GM18867 (cell line): ENCODE measurements around the gene DPAGT1.
"Not testable (repeated sequence)": the region's sequence is repeated elsewhere in the genome, so short reads cannot be mapped to it uniquely, and the experiment has no call there.

Source experiments
- ATAC-seq: cut with Tn5 transposase; IDR thresholded peaks from one replicate; pipeline ENCODE4 v1.9.1; 2021; ENCODE audit warnings: mild to moderate bottlenecking, moderate library complexity; ENCODE audit not compliant: unreplicated experiment

The DPAGT1 gene

DNA sequence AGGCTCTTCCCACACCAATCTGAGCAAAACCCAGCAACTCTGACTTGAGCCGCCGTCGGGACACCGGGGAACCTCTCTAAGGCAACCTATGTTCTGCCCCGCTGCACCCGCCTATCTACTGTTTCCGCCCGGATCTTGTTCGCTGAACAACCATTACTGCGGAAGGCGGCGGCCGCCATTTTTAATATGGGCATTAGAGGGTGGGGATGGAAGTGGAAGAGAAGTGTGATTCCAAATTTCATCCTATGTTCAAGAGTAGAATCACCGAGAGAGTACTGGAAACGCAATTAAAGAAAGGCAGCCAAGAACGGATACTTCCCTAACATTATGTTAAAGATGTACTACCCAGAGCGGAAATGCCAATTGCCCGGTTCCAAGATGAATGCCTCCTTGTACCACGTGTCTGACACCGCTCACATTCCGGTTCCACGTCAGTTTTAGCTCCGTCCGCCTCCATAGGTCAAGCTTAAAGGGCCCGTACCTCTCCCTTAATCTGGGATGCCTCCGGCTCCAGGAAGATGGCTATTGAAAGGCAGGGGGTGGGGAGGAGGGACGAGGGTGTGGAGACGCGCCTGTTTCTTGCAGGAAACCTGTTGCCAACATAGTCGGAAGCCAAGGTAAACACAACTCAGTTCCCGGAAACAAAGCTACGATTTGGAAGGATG lies at the start of gene DPAGT1:
Gene DPAGT1, minus strand, starts transcription at position 95 of the 665 bp plus-strand sequence. CDS start 198 bp downstream, outside the sequence.
- ATAC-seq = peak; percentile 81

DNA sequence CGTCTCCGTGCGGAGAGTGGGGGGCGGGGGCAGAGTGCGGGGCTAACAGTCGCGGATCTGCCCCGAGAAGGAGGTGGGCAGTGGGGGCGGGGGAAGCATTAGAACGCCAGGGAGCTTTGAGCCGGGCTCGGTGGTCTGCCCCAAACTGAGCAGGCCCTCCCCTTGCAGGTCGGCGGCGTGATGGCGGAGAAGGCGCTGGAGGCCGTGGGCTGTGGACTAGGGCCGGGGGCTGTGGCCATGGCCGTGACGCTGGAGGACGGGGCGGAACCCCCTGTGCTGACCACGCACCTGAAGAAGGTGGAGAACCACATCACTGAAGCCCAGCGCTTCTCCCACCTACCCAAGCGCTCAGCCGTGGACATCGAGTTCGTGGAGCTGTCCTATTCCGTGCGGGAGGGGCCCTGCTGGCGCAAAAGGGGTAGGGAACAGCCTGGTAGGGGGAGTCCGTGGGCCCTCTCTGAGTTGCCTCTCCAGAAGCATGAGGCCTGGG lies 48.2 kb upstream of the DPAGT1 start:
- no peak for ATAC-seq

GRCh38 chr11:119149018-119149785 lies 47.5 kb upstream of the DPAGT1 start, which contains the start of gene ABCG4:
TSS of gene ABCG4 (plus strand) at chr11:119149052. CDS start at chr11:119149966, 914 bp downstream.
- ATAC-seq = no peak

DNA sequence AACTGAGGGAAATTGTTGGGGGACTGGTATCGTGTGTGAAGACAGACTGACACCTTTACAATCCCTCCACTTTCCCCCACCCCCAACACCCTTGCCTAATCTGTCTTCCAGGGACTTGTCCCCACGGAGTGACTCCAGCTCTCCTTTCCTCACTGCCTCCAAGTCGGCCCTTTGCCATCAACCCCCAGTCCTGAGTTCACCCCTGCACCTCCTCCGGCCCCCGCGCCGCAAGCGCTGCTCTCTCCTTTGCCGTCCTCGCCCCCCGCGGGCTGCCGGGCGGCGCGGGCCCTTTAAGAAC lies 47.0 kb upstream of the DPAGT1 start:
- ATAC-seq = no peak

GRCh38 chr11:119147604-119148333 lies 46.1 kb upstream of the DPAGT1 start:
- no peak for ATAC-seq

DNA sequence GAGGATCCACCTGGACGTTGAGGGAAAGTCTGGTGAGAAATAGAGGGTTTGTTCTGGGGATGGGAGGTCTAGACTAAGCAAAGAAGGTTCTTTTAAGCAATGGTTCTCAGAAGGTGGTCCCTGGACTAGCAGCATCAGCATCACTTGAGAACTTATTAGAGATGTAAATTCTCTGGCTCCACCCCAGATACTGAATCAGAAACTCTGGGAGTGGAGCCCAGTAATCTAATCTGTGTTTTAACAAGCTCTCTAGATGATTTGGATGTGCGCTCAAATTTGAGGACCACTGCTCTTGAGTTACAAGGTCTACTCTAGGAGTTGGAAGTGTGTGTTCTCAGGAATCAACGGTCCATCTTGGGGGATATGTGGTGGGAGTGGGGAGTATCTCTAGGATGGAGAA lies 43.9 kb upstream of the DPAGT1 start:
- no peak for ATAC-seq

DNA sequence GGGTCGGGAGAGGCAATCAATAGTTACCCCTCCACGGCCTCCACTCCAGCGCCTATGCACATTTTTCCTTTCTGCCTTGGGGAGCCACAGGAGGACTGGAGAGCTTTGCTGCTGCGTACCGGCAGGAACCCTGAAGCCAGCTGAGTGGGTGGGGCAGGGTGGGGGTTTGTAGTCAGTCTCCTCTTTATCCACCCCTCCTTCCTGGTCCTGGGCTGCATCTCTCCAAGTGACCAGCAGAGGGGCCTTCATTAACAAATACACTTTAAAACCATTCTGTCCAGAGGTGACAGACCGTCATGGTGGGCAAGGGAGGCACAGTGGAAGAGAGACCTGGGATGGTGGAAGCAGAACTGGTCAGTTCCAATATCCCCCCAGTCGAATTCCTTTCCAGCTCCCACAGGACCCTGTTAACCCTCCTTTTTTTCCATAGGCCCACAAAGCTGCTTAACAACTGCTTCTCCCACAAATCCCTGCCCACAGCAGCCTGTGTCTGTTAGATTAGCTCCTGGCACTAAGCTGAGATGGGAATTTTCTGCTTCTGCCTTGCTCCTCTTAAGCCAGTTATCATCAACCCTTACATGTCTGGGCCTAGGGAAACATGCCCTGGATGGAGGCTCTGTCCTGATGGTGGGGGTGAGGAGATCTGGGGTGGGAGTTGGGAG lies 43.3 kb upstream of the DPAGT1 start:
- ATAC-seq = no peak

GRCh38 chr11:119139276-119139675 lies 37.6 kb upstream of the DPAGT1 start:
- not testable (repeated sequence) for ATAC-seq

DNA sequence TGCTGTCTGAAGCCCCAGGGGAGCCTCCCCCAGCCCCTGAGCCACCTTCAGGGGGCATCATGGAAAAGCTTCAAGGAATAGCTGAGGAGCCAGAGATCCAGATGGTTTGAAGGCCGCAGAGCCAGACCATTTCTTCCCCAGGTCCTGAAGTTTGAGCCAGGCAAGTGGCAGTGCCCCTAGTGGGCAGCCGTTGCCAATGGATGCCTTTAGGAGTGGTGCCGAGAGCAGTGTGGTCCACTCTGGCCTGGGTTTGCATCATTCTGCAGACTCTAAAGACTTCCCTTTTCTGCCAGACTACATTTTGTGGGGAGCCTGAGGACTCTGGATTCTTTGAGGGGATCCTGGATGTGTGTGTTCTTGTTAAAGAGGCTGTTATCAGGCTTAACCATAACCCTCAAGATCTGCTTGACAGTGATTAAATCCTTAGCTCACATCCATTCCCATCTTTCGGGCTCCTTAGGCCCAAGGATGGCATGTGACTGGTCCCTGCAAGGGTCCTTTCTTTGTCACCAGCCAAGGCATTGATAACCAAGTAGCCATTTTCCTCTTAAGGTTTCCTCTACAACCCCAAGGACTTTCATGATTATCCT lies 32.8 kb upstream of the DPAGT1 start:
- no peak for ATAC-seq

GRCh38 chr11:119130662-119131061 lies 29.0 kb upstream of the DPAGT1 start:
- no peak for ATAC-seq

DNA sequence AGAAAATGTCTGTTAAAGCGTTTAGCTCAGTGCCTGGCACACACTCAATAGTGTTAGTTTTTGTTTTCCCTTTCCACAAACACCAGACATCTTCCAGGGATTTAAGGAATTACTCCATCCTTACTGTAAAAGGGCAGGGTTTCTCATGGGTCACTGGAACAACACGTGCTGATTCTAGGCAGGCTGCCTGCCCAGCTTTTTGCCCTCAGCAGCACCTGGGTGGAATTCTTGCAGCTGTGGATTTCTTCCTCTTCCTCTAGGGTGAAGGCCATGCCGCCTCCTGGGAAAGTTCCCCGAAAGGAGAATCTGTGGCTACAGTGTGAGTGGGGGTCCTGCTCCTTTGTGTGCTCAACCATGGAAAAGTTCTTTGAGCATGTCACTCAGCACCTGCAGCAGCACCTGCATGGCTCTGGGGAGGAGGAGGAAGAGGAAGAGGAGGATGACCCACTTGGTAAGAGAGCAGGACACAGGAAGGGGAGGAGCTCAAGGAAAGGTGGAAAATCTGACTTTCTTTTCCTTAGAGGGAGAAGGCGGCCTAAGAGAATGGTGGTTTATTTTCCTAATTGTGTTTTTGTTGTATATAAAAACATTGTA lies 25.1 kb upstream of the DPAGT1 start:
- ATAC-seq = no peak

GRCh38 chr11:119125821-119126220 lies 24.2 kb upstream of the DPAGT1 start:
- no peak for ATAC-seq

DNA sequence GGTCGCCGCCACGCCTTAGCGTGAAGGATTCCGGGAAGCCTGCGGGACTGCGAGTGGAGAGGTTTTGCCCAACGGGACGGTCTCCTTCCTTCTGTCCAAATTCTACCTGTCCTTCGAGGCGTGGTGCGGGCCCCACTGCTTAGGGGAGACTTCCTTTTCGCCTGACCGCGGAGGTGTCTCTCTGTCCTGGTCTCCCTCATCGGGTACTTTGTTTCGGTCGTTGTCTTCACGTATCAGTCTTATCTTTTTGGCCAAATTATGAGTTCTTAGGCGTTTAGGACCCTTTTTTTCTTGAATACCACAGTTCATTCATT lies 20.1 kb upstream of the DPAGT1 start:
- ATAC-seq = peak; percentile 16

- peak; percentile 95 for ATAC-seq
These were observed 19.6 kb upstream of the DPAGT1 start, which contains the start of gene HINFP for GRCh38 chr11:119121008-119121810. TSS of gene HINFP (plus strand) at chr11:119121580. CDS start at chr11:119126945, 5,365 bp downstream.

- no peak for ATAC-seq
These were observed 19.0 kb upstream of the DPAGT1 start for GRCh38 chr11:119120639-119121007.

DNA sequence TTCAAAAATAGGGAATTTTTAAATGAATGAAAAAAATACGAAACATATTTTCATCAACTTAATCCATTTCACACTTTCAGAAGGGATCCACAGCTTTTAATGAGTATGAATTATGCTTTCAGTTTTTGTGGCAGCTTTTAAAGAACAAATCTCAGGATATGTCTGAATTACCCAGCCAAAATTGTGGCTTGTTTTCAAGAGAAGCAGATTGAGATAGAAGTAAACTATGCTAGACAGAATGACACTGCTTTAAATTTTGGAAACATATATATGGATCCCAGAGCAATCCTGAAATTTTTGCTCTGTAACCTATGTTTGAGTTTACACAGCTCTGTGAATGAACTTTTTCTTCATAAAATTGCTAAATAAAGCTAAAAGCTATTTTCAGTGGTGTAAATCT lies 17.3 kb upstream of the DPAGT1 start:
- ATAC-seq = no peak

- no peak for ATAC-seq
These were observed 16.6 kb upstream of the DPAGT1 start for GRCh38 chr11:119118227-119118626.

DNA sequence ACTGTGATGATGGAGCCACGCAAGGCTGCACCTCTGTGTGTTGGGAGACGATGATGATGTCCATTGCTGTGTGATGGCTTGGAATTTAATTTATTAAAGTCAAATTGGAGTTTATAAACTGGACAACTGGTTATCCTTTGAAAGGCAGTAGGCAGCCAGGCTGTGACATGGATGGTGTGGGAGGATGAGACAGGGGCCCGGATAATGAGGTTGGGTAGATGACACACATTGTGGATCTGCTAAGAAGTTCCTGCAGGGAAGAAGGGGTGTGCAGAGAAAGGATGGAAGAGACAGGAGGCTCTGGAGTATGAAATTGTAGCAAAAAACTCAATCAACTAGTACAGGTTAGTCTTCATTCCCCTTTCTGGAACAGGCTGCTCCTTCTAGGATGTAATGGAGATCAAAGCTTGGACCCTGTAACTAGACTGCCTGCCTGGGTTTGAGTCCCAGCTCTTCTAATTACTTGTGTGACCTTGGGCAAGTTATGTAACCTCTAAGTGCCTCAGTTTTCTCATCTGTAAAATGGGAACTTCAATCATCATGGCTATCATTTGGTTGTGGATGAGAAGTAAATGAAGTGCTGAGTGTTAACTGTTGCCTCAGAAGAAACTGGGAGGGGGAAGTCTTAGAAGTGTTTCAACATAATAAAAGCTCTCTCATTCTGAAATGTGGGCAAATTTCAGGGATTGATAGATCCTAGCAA lies 15.5 kb upstream of the DPAGT1 start:
- ATAC-seq = no peak

DNA sequence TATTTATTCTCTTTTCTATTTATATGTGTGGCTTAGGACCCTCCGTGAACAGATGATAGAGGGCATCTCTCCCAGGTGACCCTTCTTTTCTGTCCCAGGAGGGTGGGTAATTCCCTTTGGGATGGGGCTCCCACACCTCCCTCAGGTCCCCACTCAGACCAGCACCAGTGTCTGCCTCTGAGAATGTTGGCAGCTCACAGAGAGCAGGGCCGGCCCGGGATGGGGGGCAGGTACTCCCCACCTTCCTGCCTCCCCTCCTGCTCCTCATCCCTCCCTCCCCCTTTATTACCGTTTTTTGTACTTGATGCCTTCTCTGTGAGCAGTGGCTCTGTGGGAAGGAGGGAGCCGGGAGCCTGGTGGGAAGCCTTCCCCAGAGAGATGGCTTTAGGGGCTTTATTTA lies 14.9 kb upstream of the DPAGT1 start:
- no peak for ATAC-seq
